Neural progenitor cell (in vitro differentiated cells): ENCODE measurements around the gene LRP1B. TPM values are rescaled to one million over a fixed set of nuclear protein-coding genes. Genes with fewer than 3 reads are reported as not detected.

ENCODE experiments used
- DNase-seq: peaks from one replicate; pipeline ENCODE4 v3.0.0-alpha.2; 2016; ENCODE audit warnings: low spot score
- H2AFZ ChIP-seq: fragments of 200-600 bp; sonication (generic); replicated peaks from 2 replicates; pipeline ENCODE4 v1.6.1; 2016; ENCODE audit warnings: antibody characterized with exemption
- H3F3A ChIP-seq: fragments of 200-600 bp; sonication (generic); 2 replicates; pipeline ENCODE4 v1.6.1; 2016; ENCODE audit warnings: antibody characterized with exemption, low read depth
- H3K27ac ChIP-seq: fragments of 200-600 bp; sonication (generic); 2 replicates; pipeline ENCODE4 v1.5.1; 2016; ENCODE audit warnings: mild to moderate bottlenecking
- H3K27me3 ChIP-seq: fragments of 200-600 bp; sonication (generic); 2 replicates; pipeline ENCODE4 v1.6.1; 2016; ENCODE audit warnings: mild to moderate bottlenecking, moderate library complexity
- H3K36me3 ChIP-seq: fragments of 200-600 bp; sonication (generic); 2 replicates; pipeline ENCODE4 v1.5.1; 2016
- H3K4me1 ChIP-seq: fragments of 200-600 bp; sonication (generic); 2 replicates; pipeline ENCODE4 v1.6.1; 2016; ENCODE audit warnings: mixed run types
- H3K4me2 ChIP-seq: fragments of 200-600 bp; sonication (generic); 2 replicates; pipeline ENCODE4 v1.6.1; 2016
- H3K4me3 ChIP-seq: fragments of 200-600 bp; sonication (generic); 2 replicates; pipeline ENCODE4 v1.5.1; 2016
- H3K79me2 ChIP-seq: fragments of 200-600 bp; sonication (generic); 2 replicates; pipeline ENCODE4 v1.6.1; 2016; ENCODE audit warnings: low read depth
- H3K9ac ChIP-seq: fragments of 200-600 bp; sonication (generic); 2 replicates; pipeline ENCODE4 v1.6.1; 2016
- H3K9me3 ChIP-seq: fragments of 200-600 bp; sonication (generic); 2 replicates; pipeline ENCODE4 v1.5.1; 2016; ENCODE audit warnings: low read depth
- H4K20me1 ChIP-seq: fragments of 200-600 bp; sonication (generic); 2 replicates; pipeline ENCODE4 v1.6.1; 2016; ENCODE audit warnings: low read depth
- H3K27ac Mint-ChIP-seq: 3 replicates; pipeline ENCODE4 v1.8.0; 2021; ENCODE audit warnings: mixed read lengths
- H3K27me3 Mint-ChIP-seq: 2 replicates; pipeline ENCODE4 v1.8.0; 2022; ENCODE audit warnings: low read depth, mild to moderate bottlenecking, inconsistent platforms, moderate library complexity, mixed read lengths; ENCODE audit not compliant: insufficient read depth
- H3K36me3 Mint-ChIP-seq: 3 replicates; pipeline ENCODE4 v1.8.0; 2021; ENCODE audit warnings: mixed read lengths
- H3K4me1 Mint-ChIP-seq: 3 replicates; pipeline ENCODE4 v1.8.0; 2021; ENCODE audit warnings: mixed read lengths
- H3K4me3 Mint-ChIP-seq: 3 replicates; pipeline ENCODE4 v1.8.0; 2021; ENCODE audit warnings: mild to moderate bottlenecking, moderate library complexity, mixed read lengths
- H3K9me3 Mint-ChIP-seq: 3 replicates; pipeline ENCODE4 v1.8.0; 2020; ENCODE audit warnings: mixed read lengths
- EZH2 ChIP-seq: fragments of 200-600 bp; sonication (generic); IDR thresholded peaks from 2 replicates; pipeline ENCODE4 v1.6.1; 2017; ENCODE audit warnings: antibody characterized with exemption, mild to moderate bottlenecking, moderate library complexity
- EZH2phosphoT487 ChIP-seq: fragments of 200-600 bp; sonication (generic); IDR thresholded peaks from 2 replicates; pipeline ENCODE4 v1.6.1; 2017; ENCODE audit warnings: antibody characterized with exemption
- total RNA-seq: library from RNA; depleted of rRNA; stranded (reverse); fragments of >200 nt; gene quantifications from 2 replicates; pipeline ENCODE4 v1.2.3, GENCODE V29; 2015; ENCODE audit warnings: low replicate concordance
- TF ChIP-seq, protein P1 (sequence below): fragments of 200-600 bp; sonication (generic); IDR thresholded peaks from 2 replicates; pipeline ENCODE4 v1.5.1; 2017; ENCODE audit warnings: antibody characterized with exemption, mild to moderate bottlenecking

LRP1B gene
- total RNA-seq, 1 donor from 2014 or later = not detected

GRCh38 chr2:140586379-140586778, 1544.4 kb downstream of the LRP1B start:
- H3K9me3 ChIP-seq = no peaks in the 10 kb centered on the region
- Mint-ChIP-seq H3K4me1 (no peaks in the 10 kb centered on the region), H3K9me3 (no peaks in the 10 kb centered on the region), H3K27ac (no peak overlapping the region), H3K27me3 (no peaks in the 10 kb centered on the region), H3K4me3 (no peak overlapping the region), H3K36me3 (no peaks in the 10 kb centered on the region)
- no peak overlapping the region for H3K4me3 ChIP-seq
- H3F3A ChIP-seq = no peaks in the 10 kb centered on the region
- H3K9ac ChIP-seq = no peak overlapping the region
- no peak overlapping the region for H3K4me2 ChIP-seq
- no peak overlapping the region for H2AFZ ChIP-seq
- no peaks in the 10 kb centered on the region for H3K27me3 ChIP-seq
- H3K4me1 ChIP-seq = no peaks in the 10 kb centered on the region
- H3K36me3 ChIP-seq = no peaks in the 10 kb centered on the region
- DNase-seq = peak; percentile 66
- no peaks in the 10 kb centered on the region for H4K20me1 ChIP-seq
- no peak overlapping the region for H3K27ac ChIP-seq
- no peak for TF ChIP-seq EZH2phosphoT487
- TF ChIP-seq, protein P1, sequence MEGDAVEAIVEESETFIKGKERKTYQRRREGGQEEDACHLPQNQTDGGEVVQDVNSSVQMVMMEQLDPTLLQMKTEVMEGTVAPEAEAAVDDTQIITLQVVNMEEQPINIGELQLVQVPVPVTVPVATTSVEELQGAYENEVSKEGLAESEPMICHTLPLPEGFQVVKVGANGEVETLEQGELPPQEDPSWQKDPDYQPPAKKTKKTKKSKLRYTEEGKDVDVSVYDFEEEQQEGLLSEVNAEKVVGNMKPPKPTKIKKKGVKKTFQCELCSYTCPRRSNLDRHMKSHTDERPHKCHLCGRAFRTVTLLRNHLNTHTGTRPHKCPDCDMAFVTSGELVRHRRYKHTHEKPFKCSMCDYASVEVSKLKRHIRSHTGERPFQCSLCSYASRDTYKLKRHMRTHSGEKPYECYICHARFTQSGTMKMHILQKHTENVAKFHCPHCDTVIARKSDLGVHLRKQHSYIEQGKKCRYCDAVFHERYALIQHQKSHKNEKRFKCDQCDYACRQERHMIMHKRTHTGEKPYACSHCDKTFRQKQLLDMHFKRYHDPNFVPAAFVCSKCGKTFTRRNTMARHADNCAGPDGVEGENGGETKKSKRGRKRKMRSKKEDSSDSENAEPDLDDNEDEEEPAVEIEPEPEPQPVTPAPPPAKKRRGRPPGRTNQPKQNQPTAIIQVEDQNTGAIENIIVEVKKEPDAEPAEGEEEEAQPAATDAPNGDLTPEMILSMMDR = peak; percentile 69
- H3K79me2 ChIP-seq = no peaks in the 10 kb centered on the region

GRCh38 chr2:140585016-140585415, 1545.8 kb downstream of the LRP1B start:
- H3K9me3 ChIP-seq = no peaks in the 10 kb centered on the region

GRCh38 chr2:140584471-140584870, 1546.3 kb downstream of the LRP1B start:
- DNase-seq = no peak
- H3K9me3 ChIP-seq = no peaks in the 10 kb centered on the region
- H3K27ac ChIP-seq = no peak overlapping the region
- no peaks in the 10 kb centered on the region for H3K79me2 ChIP-seq
- H3K9ac ChIP-seq = no peak overlapping the region
- H3K36me3 ChIP-seq = no peaks in the 10 kb centered on the region
- no peaks in the 10 kb centered on the region for H3K4me1 ChIP-seq
- H3K4me3 ChIP-seq = no peak overlapping the region
- H4K20me1 ChIP-seq = no peaks in the 10 kb centered on the region
- no peaks in the 10 kb centered on the region for H3K4me1 Mint-ChIP-seq
- H2AFZ ChIP-seq = no peak overlapping the region
- H3K9me3 Mint-ChIP-seq = no peaks in the 10 kb centered on the region
- H3K27ac Mint-ChIP-seq = no peak overlapping the region
- H3K27me3 ChIP-seq = no peaks in the 10 kb centered on the region
- no peak overlapping the region for H3K4me2 ChIP-seq
- H3F3A ChIP-seq = no peaks in the 10 kb centered on the region
- TF ChIP-seq, protein P1 = no peak
- TF ChIP-seq EZH2 (no peak), EZH2phosphoT487 (no peak)
- H3K4me3 Mint-ChIP-seq = no peak overlapping the region
- H3K27me3 Mint-ChIP-seq = no peaks in the 10 kb centered on the region
- H3K36me3 Mint-ChIP-seq = no peaks in the 10 kb centered on the region

More at GRCh38 chr2:140585016-140585415, 1545.8 kb downstream of the LRP1B start:
- Histone ChIP-seq H3K27ac (no peak overlapping the region), H3K27me3 (no peaks in the 10 kb centered on the region), H3F3A (no peaks in the 10 kb centered on the region), H3K4me2 (no peak overlapping the region), H3K4me3 (no peak overlapping the region), H4K20me1 (no peaks in the 10 kb centered on the region), H3K79me2 (no peaks in the 10 kb centered on the region), H2AFZ (no peak overlapping the region), H3K36me3 (no peaks in the 10 kb centered on the region), H3K4me1 (no peaks in the 10 kb centered on the region), H3K9ac (no peak overlapping the region)
- no peaks in the 10 kb centered on the region for H3K4me1 Mint-ChIP-seq
- DNase-seq = no peak
- no peaks in the 10 kb centered on the region for H3K36me3 Mint-ChIP-seq
- H3K27me3 Mint-ChIP-seq = no peaks in the 10 kb centered on the region
- TF ChIP-seq EZH2 (no peak), EZH2phosphoT487 (no peak)
- TF ChIP-seq, protein P1 = no peak
- no peak overlapping the region for H3K27ac Mint-ChIP-seq
- H3K4me3 Mint-ChIP-seq = no peak overlapping the region
- no peaks in the 10 kb centered on the region for H3K9me3 Mint-ChIP-seq
